Testis (tissue), 3 donors: ENCODE results near the gene MYOG. TPM values are rescaled to one million over a fixed set of nuclear protein-coding genes. Genes with fewer than 3 reads are reported as not detected.

Experiments
- DNase-seq: peaks from one replicate; pipeline ENCODE4 v3.0.0-alpha.2; 2019
- H3K27ac ChIP-seq, 2 donors: fragments of 200-600 bp; sonication (generic); one replicate each; pipeline ENCODE4 v1.5.1; 2019
- H3K27me3 ChIP-seq: fragments of 200-600 bp; sonication (generic); one replicate; pipeline ENCODE4 v1.5.1; 2019
- H3K36me3 ChIP-seq: fragments of 200-600 bp; sonication (generic); one replicate; pipeline ENCODE4 v1.5.1; 2017; ENCODE audit warnings: low read depth; ENCODE audit errors: missing control alignments
- H3K4me1 ChIP-seq: fragments of 200-600 bp; sonication (generic); one replicate; pipeline ENCODE4 v1.5.1; 2019
- H3K4me3 ChIP-seq, 2 donors: fragments of 200-600 bp; sonication (generic); one replicate each; pipeline ENCODE4 v1.5.1; 2017 to 2019
- H3K9me3 ChIP-seq: fragments of 200-600 bp; sonication (generic); one replicate; pipeline ENCODE4 v1.5.1; 2017
- POLR2A ChIP-seq: fragments of 450-650 bp; IDR thresholded peaks from one replicate; pipeline ENCODE4 v1.6.1; 2017; ENCODE audit warnings: antibody characterized with exemption, mild to moderate bottlenecking, moderate library complexity
- WGBS, 2 donors: methylation state at CpG; one replicate each; pipeline ENCODE4 v1.1.5; 2018; 5-methylcytosine and 5-hydroxymethylcytosine counted together
- intact Hi-C: fragments of 100-400 bp; cut with DNase I; formaldehyde crosslinking; loops from one replicate; pipeline ENCODE4 v1.15.1; 2023; ENCODE audit warnings: low total_unique reads
- polyA plus RNA-seq: library from polyadenylated mRNA; stranded (reverse); fragments of 350-450 nt; fragmentation: Illumina TruSeq; extraction: RNeasy Lipid Tissue Mini Kit (QIAGEN cat#74804); gene quantifications from one replicate; pipeline ENCODE4 v1.2.3, GENCODE V29; 2014; ENCODE audit warnings: low read depth, low replicate concordance; ENCODE audit not compliant: insufficient read depth
- total RNA-seq, 2 donors: library from RNA; depleted of rRNA; stranded (reverse); fragments of >200 nt; gene quantifications; one replicate each; pipeline ENCODE4 v1.2.3, GENCODE V29; 2016
- TF ChIP-seq, protein P1 (sequence below), 3 experiments: fragments of 450-650 bp in 2 of 3; fragments of 200-600 bp in 1 of 3; sonication (generic) in 1 of 3; IDR thresholded peaks; one replicate each; pipeline ENCODE4 v1.5.1; 2016 to 2019; ENCODE audit warnings: antibody characterized with exemption in 3 of 3, mild to moderate bottlenecking in 2 of 3, moderate library complexity in 1 of 3

The MYOG gene
- total and polyA plus RNA-seq, 3 donors from 2014 or later, result 0.25 to 1.2 (median 0.47) TPM

DNA sequence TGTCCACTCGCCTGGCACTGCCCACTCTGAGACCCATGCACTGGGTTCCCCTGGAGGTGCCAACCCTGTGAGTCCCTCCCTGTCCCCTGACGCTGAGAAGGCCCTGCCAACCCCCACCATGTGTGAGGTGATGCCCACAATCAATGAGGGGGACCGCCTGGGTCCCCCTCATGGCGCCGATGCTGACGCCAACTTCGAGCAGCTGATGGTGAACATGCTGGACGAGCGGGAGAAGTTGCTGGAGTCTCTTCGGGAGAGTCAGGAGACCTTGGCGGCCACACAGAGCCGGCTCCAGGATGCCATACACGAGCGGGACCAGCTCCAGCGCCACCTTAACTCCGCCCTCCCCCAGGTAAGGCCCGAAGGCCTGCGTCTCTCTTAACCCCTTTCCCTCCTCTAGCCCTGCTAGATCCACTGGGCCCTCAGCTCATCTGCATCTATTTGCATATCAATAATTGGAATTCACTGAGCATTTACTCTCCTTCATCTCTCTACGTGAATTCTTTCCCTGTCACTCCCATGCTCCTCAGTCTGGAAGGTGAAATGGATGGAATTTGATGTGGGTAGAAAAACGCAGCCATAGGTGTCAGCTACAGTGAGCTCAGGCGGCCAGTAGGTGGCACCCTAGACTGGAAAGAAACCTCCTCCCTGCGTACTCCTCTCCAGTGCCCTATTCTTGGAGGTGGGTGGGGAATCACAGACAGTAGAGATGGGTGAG is 46.8 kb downstream of the MYOG start:
- H3K27ac ChIP-seq, result no peak overlapping the region
- intact Hi-C loops, result loop anchor here (2.0 kb wide), 1 partner anchor 174 kb away; no protein-coding TSS in a partner anchor
- H3K27me3 ChIP-seq, result no peaks in the 10 kb centered on the region
- no peaks in the 10 kb centered on the region for H3K4me1 ChIP-seq
- TF ChIP-seq POLR2A, result no peak
- TF ChIP-seq, protein P1, sequence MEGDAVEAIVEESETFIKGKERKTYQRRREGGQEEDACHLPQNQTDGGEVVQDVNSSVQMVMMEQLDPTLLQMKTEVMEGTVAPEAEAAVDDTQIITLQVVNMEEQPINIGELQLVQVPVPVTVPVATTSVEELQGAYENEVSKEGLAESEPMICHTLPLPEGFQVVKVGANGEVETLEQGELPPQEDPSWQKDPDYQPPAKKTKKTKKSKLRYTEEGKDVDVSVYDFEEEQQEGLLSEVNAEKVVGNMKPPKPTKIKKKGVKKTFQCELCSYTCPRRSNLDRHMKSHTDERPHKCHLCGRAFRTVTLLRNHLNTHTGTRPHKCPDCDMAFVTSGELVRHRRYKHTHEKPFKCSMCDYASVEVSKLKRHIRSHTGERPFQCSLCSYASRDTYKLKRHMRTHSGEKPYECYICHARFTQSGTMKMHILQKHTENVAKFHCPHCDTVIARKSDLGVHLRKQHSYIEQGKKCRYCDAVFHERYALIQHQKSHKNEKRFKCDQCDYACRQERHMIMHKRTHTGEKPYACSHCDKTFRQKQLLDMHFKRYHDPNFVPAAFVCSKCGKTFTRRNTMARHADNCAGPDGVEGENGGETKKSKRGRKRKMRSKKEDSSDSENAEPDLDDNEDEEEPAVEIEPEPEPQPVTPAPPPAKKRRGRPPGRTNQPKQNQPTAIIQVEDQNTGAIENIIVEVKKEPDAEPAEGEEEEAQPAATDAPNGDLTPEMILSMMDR (IDR thresholded peaks at IDR 0.05), result peak; percentile 83 to 90 (median 83)
- peak; percentile 90 for DNase-seq
- 60 to 69% methylated on average over 14 to 21 of the region's 22 CpGs for WGBS, 2 donors
- H3K4me3 ChIP-seq, result no peak overlapping the region
- H3K9me3 ChIP-seq, result no peaks in the 10 kb centered on the region
- H3K36me3 ChIP-seq, result no peaks in the 10 kb centered on the region

DNA sequence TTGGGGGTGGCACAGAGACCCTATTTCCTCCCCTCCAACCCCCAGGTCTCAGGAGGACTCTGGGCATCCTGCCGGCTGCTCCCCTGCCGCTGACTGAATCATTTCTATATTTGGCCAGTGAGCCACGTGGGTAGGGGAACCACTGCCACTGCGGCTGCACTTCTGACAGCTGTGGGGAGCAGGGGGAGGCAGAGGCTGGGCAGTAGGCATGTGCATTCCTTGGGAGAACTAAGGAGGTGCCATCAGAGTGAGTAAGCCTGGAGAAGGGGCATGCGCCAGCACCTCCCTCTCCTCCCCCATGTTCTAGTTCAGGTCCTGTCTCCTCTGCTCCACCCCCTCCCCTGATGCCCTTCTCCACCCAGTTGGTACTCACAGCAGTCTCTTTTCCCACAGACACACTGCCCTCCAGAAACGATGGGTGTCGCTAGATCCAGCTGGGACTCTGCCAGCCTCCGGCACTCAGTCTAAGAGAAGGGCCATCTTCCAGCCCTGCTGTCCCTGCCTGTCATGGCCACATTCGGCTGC is 47.5 kb downstream of the MYOG start:
- Histone ChIP-seq H3K4me3 (no peak overlapping the region), H3K36me3 (no peaks in the 10 kb centered on the region), H3K9me3 (no peaks in the 10 kb centered on the region), H3K27ac (no peak overlapping the region), H3K4me1 (no peaks in the 10 kb centered on the region), H3K27me3 (no peaks in the 10 kb centered on the region)
- DNase-seq, result peak; percentile 84
- WGBS, 2 donors, result 47 to 66% methylated on average over 8 to 9 of the region's 9 CpGs
- no peak for TF ChIP-seq POLR2A
- TF ChIP-seq, protein P1 (IDR thresholded peaks at IDR 0.05), result no peak
- intact Hi-C loops, result loop anchor here (2.0 kb wide), 1 partner anchor 175 kb away; no protein-coding TSS in a partner anchor

- DNase-seq, result no peak
- intact Hi-C loops, result loop anchor here (2.0 kb wide), 1 partner anchor 175 kb away; no protein-coding TSS in a partner anchor
- 85 to 89% methylated on average over 10 of the region's 10 CpGs for WGBS, 2 donors
- H3K27me3 ChIP-seq, result no peaks in the 10 kb centered on the region
- no peak overlapping the region for H3K4me3 ChIP-seq
- no peaks in the 10 kb centered on the region for H3K9me3 ChIP-seq
- TF ChIP-seq, protein P1 (IDR thresholded peaks at IDR 0.05), result no peak
- no peak for TF ChIP-seq POLR2A
- no peaks in the 10 kb centered on the region for H3K36me3 ChIP-seq
- H3K27ac ChIP-seq, result no peak overlapping the region
- no peaks in the 10 kb centered on the region for H3K4me1 ChIP-seq
These were observed 48.2 kb downstream of the MYOG start for GRCh38 chr1:203037509-203038190.

GRCh38 chr1:203036537-203036936 is 49.3 kb downstream of the MYOG start:
- intact Hi-C loops, result no loop called here
- WGBS, 2 donors, result 58 to 60% methylated on average over 2 of the region's 2 CpGs

More at GRCh38 chr1:203036537-203036936, 49.3 kb downstream of the MYOG start:
- H3K27me3 ChIP-seq, result no peaks in the 10 kb centered on the region
- TF ChIP-seq POLR2A, result no peak
- TF ChIP-seq, protein P1 (IDR thresholded peaks at IDR 0.05), result no peak
- H3K4me3 ChIP-seq, result no peak overlapping the region
- no peaks in the 10 kb centered on the region for H3K36me3 ChIP-seq
- H3K27ac ChIP-seq, result no peak overlapping the region
- no peak for DNase-seq
- no peaks in the 10 kb centered on the region for H3K9me3 ChIP-seq
- H3K4me1 ChIP-seq, result no peaks in the 10 kb centered on the region
